ENCODE measurements around the gene MRPS34.

Gene MRPS34

GRCh38 chr16:1762196-1762878, 10.6 kb downstream of the MRPS34 start:
- no peak for TF ChIP-seq CTCF (conservative IDR thresholded peaks at IDR 0.05)
- TF ChIP-seq ZFX (IDR thresholded peaks at IDR 0.05), result no peak
- H3K27ac ChIP-seq, result no peak overlapping the region

- TF ChIP-seq CTCF (conservative IDR thresholded peaks at IDR 0.05) (no peak), ZFX (IDR thresholded peaks at IDR 0.05) (no peak)
- no peak overlapping the region for H3K27ac ChIP-seq
Measured at GRCh38 chr16:1761751-1762150, 11.2 kb downstream of the MRPS34 start.

DNA sequence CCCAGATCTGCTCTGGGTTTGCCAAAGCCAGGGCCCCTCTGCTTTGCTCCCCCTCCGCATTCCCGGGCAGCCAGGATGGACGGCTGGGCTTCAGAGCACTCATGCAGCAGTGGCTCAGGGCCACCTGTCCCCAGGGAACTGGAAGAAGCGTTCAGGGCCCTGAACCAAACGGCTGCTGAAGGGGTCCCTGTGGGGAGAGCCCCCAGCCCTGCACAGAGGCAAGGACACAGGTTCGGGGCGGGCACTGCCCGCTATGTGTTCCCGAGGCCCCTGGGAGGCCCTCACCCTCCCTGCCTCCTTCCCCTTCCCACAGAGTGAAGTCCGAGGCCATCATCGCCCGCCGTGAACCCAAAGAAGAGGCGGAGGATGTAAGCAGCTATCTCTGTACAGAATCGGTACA, 12.0 kb downstream of the MRPS34 start:
- H3K27ac ChIP-seq, result no peak overlapping the region
- no peak for TF ChIP-seq ZFX (IDR thresholded peaks at IDR 0.05)
- no peak for TF ChIP-seq CTCF (conservative IDR thresholded peaks at IDR 0.05)

- TF ChIP-seq ZFX (IDR thresholded peaks at IDR 0.05), result no peak
- no peak for TF ChIP-seq CTCF (conservative IDR thresholded peaks at IDR 0.05)
- no peak overlapping the region for H3K27ac ChIP-seq
Measured at GRCh38 chr16:1759511-1759910, 13.4 kb downstream of the MRPS34 start.

- no peak overlapping the region for H3K27ac ChIP-seq
- no peak for TF ChIP-seq CTCF (conservative IDR thresholded peaks at IDR 0.05)
- no peak for TF ChIP-seq ZFX (IDR thresholded peaks at IDR 0.05)
Measured at GRCh38 chr16:1758923-1759322, 14.0 kb downstream of the MRPS34 start.

DNA sequence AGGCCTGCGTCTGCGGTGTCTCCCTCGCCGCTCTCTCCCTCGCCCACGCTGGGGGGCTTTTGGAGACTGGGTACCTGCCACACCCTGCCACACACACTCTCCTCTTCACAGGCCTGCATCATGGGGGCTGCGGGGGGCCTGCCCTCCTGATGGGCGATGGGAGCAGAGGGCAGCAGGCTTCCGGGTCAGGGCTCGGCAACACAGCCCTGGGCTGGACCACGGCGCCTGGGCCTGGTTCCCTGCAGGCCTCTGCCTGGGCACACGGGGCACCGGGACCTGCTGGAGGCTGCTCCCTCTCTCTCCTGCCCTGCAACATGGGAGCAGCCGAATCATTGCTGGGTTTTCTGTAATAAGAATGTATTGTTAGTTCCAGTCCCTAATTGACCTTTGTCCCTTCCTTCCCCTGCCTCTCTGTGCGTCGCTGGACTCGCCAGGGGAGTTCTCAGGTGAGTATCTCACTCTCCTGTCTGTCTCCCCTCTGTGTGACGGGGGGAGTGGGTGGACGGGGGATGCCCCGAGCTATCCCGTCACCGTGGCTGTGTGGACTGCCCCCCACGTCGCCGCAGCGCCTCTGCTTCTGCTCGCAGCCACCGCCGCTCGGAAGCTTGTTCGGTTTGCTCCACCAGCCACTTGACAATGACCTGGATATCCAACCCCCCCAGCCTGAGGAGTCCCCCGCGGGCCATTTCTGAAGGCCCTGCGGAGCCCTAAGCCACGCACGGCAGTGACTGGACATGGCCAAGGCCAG, 15.0 kb downstream of the MRPS34 start:
- no peak overlapping the region for H3K27ac ChIP-seq
- TF ChIP-seq CTCF (conservative IDR thresholded peaks at IDR 0.05), result no peak
- no peak for TF ChIP-seq ZFX (IDR thresholded peaks at IDR 0.05)

DNA sequence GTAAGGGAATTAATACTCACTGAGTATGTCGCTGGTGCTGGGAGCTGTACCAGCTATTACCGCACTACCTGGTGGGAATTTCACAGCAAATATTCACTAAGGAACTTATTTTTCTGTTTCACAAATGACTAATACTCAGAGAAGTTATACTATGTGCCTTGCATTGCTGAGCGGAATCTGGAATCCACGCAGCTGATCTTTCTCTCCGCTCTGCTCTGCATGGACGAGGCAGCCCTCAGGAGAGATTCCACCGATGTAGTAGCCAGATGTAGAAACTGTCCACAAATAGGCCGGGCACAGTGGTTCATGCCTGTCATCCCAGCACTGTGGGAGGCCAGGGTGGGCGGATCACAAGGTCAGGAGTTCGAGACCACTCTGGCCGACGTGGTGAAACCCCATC, 18.7 kb downstream of the MRPS34 start:
- H3K27ac ChIP-seq, result no peak overlapping the region

More for the DNA sequence above, 18.7 kb downstream of the MRPS34 start:
- TF ChIP-seq ZFX (IDR thresholded peaks at IDR 0.05), result no peak
- TF ChIP-seq CTCF (conservative IDR thresholded peaks at IDR 0.05), result no peak
